ENCODE results near the gene MTMR3. TPM values are rescaled to one million over a fixed set of nuclear protein-coding genes. Genes with fewer than 3 reads are reported as not detected.

The MTMR3 gene
- total RNA-seq, 1 experiment from 2014 or later: 26.8 TPM

GRCh38 chr22:29871684-29872083 is 11.3 kb upstream of the MTMR3 start:
- ChIA-PET CTCF (no interaction called here), POLR2A (interaction anchor here (0.7 kb wide), 1 partner anchor 9 kb away, joined by 4 read pairs; no protein-coding TSS in a partner anchor)
- no peak overlapping the region for H3K27ac ChIP-seq (ENCODE audit: low read length)
- H3K4me1 ChIP-seq (ENCODE audit: control insufficient read depth, insufficient read depth, low read length): no peaks in the 10 kb centered on the region
- BruUV-seq (replicated peaks): no TSS peak
- H3K9me3 ChIP-seq (ENCODE audit: control insufficient read depth, insufficient read depth, low read depth, low read length): no peaks in the 10 kb centered on the region
- H3K36me3 ChIP-seq (ENCODE audit: control insufficient read depth, insufficient read depth, low read length): no peaks in the 10 kb centered on the region
- ATAC-seq (no peak), DNase-seq (ENCODE audit: low read depth, low spot score) (no peak)
- H3K4me3 ChIP-seq (ENCODE audit: low read depth in 2 of 2, low read length in 2 of 2): no peak overlapping the region
- in situ Hi-C loops (cut with HindIII; ENCODE audit: low pct_unique_long_range_greater_than_20kb, low sequenced_read_pairs): no loop called here
- intact Hi-C loops (cut with micrococcal nuclease; ENCODE audit: unreplicated experiment): no loop called here
- TF ChIP-seq TCF7L2 (IDR thresholded peaks at IDR 0.05; ENCODE audit: low read depth, low read length): no peak
- no peak for TF ChIP-seq CTCF (IDR thresholded peaks at IDR 0.05)
- no peak for TF ChIP-seq SIN3A (IDR thresholded peaks at IDR 0.05; ENCODE audit: borderline replicate concordance, insufficient read depth, low read depth, low read length)
- no peak for TF ChIP-seq POLR2AphosphoS5 (IDR thresholded peaks at IDR 0.05; ENCODE audit: low read depth, low read length)
- no peak for TF ChIP-seq REST (IDR thresholded peaks at IDR 0.05; ENCODE audit: insufficient read depth in 1 of 2, low read depth in 2 of 2, low read length in 1 of 2)
- H3K27me3 ChIP-seq (ENCODE audit: control insufficient read depth, insufficient read depth, low read length): no peaks in the 10 kb centered on the region

GRCh38 chr22:29872144-29872893 is 10.7 kb upstream of the MTMR3 start:
- BruUV-seq (replicated peaks): no TSS peak
- Histone ChIP-seq H3K9me3 (ENCODE audit: control insufficient read depth, insufficient read depth, low read depth, low read length) (no peaks in the 10 kb centered on the region), H3K36me3 (ENCODE audit: control insufficient read depth, insufficient read depth, low read length) (no peaks in the 10 kb centered on the region), H3K27me3 (ENCODE audit: control insufficient read depth, insufficient read depth, low read length) (no peaks in the 10 kb centered on the region), H3K4me3 (ENCODE audit: low read depth in 2 of 2, low read length in 2 of 2) (no peak overlapping the region), H3K4me1 (ENCODE audit: control insufficient read depth, insufficient read depth, low read length) (no peaks in the 10 kb centered on the region), H3K27ac (ENCODE audit: low read length) (no peak overlapping the region)
- intact Hi-C loops (cut with micrococcal nuclease; ENCODE audit: unreplicated experiment): no loop called here
- ChIA-PET POLR2A (interaction anchor here (0.7 kb wide), 1 partner anchor 8 kb away, joined by 4 read pairs; no protein-coding TSS in a partner anchor), CTCF (no interaction called here)
- no peak for ATAC-seq
- DNase-seq (ENCODE audit: low read depth, low spot score): no peak
- in situ Hi-C loops (cut with HindIII; ENCODE audit: low pct_unique_long_range_greater_than_20kb, low sequenced_read_pairs): no loop called here
- no peak for TF ChIP-seq SIN3A (IDR thresholded peaks at IDR 0.05; ENCODE audit: borderline replicate concordance, insufficient read depth, low read depth, low read length)
- no peak for TF ChIP-seq CTCF (IDR thresholded peaks at IDR 0.05)
- TF ChIP-seq POLR2AphosphoS5 (IDR thresholded peaks at IDR 0.05; ENCODE audit: low read depth, low read length): no peak
- no peak for TF ChIP-seq REST (IDR thresholded peaks at IDR 0.05; ENCODE audit: insufficient read depth in 1 of 2, low read depth in 2 of 2, low read length in 1 of 2)
- no peak for TF ChIP-seq TCF7L2 (IDR thresholded peaks at IDR 0.05; ENCODE audit: low read depth, low read length)

Data from Panc1 (cell line).